ENCODE results near the gene ATXN1.
"Not testable (repeated sequence)": the region's sequence is repeated elsewhere in the genome, so short reads cannot be mapped to it uniquely, and the experiment has no call there.

ATXN1 gene

DNA sequence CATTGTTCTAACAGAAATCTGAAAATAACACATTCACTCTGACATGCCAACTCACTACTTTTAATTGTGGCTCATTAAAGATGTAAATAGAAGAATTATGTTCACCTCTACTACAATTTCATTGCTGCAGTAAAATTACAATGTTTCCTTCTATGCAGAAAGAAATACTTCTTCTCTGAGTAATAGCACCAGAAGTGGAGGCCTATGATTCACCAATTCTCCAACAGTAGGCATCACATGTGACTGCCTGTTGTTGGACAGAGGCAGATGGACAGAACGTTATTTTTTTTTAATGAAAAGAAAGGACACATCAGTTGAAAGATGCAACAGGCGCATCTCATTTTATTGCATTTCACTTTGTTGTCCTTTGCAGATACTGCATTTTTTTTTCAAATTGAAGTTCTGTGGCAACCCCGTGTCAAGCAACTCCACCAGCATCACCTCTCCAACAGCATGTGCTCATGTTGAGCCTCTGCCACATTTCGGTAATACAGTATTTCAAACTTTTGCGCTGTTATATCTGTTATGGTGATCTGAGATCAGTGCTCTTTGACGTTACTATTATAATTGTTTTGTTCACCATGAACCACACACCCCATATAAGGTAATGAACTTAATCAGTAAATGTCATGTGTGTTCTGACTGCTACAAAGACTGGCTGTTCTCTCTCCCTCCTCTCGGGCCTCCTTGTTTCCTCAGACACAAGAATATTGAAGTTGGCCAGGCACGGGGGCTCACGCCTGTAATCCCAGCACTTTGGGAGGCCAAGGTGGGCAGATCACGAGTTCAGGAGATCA lies 121.4 kb downstream of the ATXN1 start:
- H3K36me3 ChIP-seq (ENCODE audit: control insufficient read depth, insufficient read depth, low read length), result no peaks in the 10 kb centered on the region
- no peak overlapping the region for H3K9ac ChIP-seq (ENCODE audit: low read length)
- H3K4me3 ChIP-seq (ENCODE audit: low read length), result no peak overlapping the region
- H3K4me1 ChIP-seq (ENCODE audit: control insufficient read depth, insufficient read depth, low read length), result no peaks in the 10 kb centered on the region
- H3K27me3 ChIP-seq (ENCODE audit: control insufficient read depth, insufficient read depth, low read length), result no peaks in the 10 kb centered on the region
- no peaks in the 10 kb centered on the region for H3K9me3 ChIP-seq (ENCODE audit: control insufficient read depth, low read length)

DNA sequence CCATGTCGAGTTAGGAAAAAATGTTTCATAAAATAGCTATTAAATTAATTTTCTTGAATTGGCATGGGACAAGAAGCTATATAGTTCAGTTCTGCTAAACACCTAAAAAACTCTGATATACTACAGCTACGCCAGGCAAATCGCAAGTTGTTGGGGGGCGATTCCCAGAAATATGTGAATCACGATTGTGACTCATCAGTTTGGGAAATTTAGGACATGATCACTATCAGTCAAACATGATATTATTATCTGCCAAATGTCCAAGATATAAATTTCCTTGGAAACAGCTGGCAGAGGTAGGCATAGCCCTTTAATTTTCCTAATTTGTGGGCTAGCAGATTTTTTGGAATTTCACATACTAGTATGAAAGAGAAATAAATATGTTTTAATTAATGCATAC lies 123.6 kb downstream of the ATXN1 start:
- Histone ChIP-seq H3K4me3 (ENCODE audit: low read length) (no peak overlapping the region), H3K27me3 (ENCODE audit: control insufficient read depth, insufficient read depth, low read length) (no peaks in the 10 kb centered on the region), H3K9ac (ENCODE audit: low read length) (no peak overlapping the region), H3K36me3 (ENCODE audit: control insufficient read depth, insufficient read depth, low read length) (no peaks in the 10 kb centered on the region), H3K4me1 (ENCODE audit: control insufficient read depth, insufficient read depth, low read length) (no peaks in the 10 kb centered on the region), H3K9me3 (ENCODE audit: control insufficient read depth, low read length) (no peaks in the 10 kb centered on the region)

DNA sequence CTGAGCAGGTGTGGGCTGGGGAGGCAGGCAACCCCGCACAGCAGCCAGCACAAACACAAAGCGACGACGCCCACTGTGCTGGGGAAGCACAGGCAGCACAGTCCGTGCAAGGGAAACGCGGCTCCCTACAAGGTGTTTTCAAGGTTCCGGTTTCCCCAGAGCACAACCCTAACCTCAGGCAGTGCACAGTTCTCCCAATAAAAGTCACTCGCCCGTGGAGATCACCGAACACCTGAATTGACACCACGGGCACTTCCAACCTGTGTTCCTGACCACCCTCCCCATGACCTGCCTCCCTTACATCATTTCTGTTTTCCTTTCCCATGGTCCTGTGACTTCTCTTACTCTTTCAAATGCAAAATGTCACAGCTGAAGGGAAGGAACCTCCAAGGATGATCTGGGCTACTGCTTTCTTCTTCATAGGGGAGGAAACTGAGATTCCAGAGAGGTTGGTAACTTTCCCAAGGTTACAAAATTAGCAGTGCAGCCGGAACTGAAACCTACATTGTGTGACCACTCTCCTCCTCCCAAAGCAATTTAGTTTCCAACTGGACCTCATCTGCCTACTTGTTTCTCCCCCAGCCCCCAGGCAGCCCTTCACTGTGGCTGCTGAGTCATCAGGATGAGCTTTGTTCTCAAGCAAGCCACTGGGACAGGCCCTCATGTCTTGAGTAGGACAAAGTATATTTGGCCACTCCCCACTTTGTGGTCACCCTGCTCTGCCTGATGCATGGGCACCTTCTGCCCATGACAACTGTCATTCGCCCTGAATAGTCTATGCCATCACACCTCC lies 125.3 kb downstream of the ATXN1 start:
- no peaks in the 10 kb centered on the region for H3K9me3 ChIP-seq (ENCODE audit: control insufficient read depth, low read length)
- H3K36me3 ChIP-seq (ENCODE audit: control insufficient read depth, insufficient read depth, low read length), result no peaks in the 10 kb centered on the region
- H3K4me1 ChIP-seq (ENCODE audit: control insufficient read depth, insufficient read depth, low read length), result no peaks in the 10 kb centered on the region
- no peak overlapping the region for H3K9ac ChIP-seq (ENCODE audit: low read length)
- no peak overlapping the region for H3K4me3 ChIP-seq (ENCODE audit: low read length)
- no peaks in the 10 kb centered on the region for H3K27me3 ChIP-seq (ENCODE audit: control insufficient read depth, insufficient read depth, low read length)

DNA sequence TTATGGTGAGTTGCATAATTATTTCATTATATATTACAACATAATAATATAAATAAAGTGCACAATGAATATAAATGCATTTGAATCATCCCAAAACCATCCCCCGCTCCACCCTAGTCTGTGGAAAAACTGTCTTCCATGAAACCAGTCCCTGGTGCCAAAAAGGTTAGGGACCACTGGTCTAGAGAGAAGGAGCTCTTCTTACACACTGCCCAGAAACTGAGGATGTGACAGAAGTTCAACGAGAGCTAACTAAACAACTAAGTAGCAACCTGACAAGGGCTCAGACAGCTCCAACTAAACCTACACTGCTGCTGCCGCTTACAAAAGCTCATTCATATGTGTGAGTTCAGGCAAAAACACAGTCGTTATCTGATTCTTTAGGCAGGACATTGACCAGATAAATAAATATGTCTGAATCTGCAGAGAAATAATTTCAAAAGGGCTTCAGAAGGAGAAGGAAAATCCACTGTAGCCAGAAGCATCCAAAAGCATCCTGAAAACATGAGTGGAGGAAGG lies 125.9 kb downstream of the ATXN1 start:
- H3K36me3 ChIP-seq (ENCODE audit: control insufficient read depth, insufficient read depth, low read length), result no peaks in the 10 kb centered on the region
- no peak overlapping the region for H3K4me3 ChIP-seq (ENCODE audit: low read length)
- H3K27me3 ChIP-seq (ENCODE audit: control insufficient read depth, insufficient read depth, low read length), result no peaks in the 10 kb centered on the region
- H3K4me1 ChIP-seq (ENCODE audit: control insufficient read depth, insufficient read depth, low read length), result no peaks in the 10 kb centered on the region
- H3K9me3 ChIP-seq (ENCODE audit: control insufficient read depth, low read length), result no peaks in the 10 kb centered on the region
- H3K9ac ChIP-seq (ENCODE audit: low read length), result no peak overlapping the region

GRCh38 chr6:16634855-16635254 lies 126.4 kb downstream of the ATXN1 start:
- no peaks in the 10 kb centered on the region for H3K36me3 ChIP-seq (ENCODE audit: control insufficient read depth, insufficient read depth, low read length)
- H3K4me1 ChIP-seq (ENCODE audit: control insufficient read depth, insufficient read depth, low read length), result no peaks in the 10 kb centered on the region
- no peak overlapping the region for H3K4me3 ChIP-seq (ENCODE audit: low read length)
- no peak overlapping the region for H3K9ac ChIP-seq (ENCODE audit: low read length)
- H3K27me3 ChIP-seq (ENCODE audit: control insufficient read depth, insufficient read depth, low read length), result no peaks in the 10 kb centered on the region
- H3K9me3 ChIP-seq (ENCODE audit: control insufficient read depth, low read length), result no peaks in the 10 kb centered on the region

GRCh38 chr6:16633961-16634360 lies 127.3 kb downstream of the ATXN1 start:
- H3K4me1 ChIP-seq (ENCODE audit: control insufficient read depth, insufficient read depth, low read length), result no peaks in the 10 kb centered on the region
- H3K4me3 ChIP-seq (ENCODE audit: low read length), result no peak overlapping the region
- no peaks in the 10 kb centered on the region for H3K27me3 ChIP-seq (ENCODE audit: control insufficient read depth, insufficient read depth, low read length)
- H3K36me3 ChIP-seq (ENCODE audit: control insufficient read depth, insufficient read depth, low read length), result no peaks in the 10 kb centered on the region
- no peaks in the 10 kb centered on the region for H3K9me3 ChIP-seq (ENCODE audit: control insufficient read depth, low read length)
- no peak overlapping the region for H3K9ac ChIP-seq (ENCODE audit: low read length)

DNA sequence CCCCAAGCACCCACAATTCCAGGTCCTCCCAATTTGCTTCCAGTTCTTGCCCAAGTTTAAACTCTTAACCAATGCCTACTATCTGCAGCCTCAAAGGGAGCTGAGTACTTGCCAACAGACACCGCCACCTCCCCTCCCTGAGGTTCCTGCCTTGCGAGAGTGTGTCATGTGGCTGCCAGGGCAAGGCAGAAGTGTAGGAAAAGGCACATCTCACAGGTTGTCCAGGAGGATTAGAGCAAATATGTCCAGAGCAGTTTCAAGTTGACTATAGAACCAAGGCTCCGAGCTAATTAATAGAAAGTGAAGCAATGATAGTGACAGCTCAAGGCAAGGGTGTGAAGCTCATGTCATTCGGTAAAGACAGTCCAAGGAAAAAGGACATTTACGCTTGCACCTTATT lies 127.8 kb downstream of the ATXN1 start:
- no peaks in the 10 kb centered on the region for H3K4me1 ChIP-seq (ENCODE audit: control insufficient read depth, insufficient read depth, low read length)
- H3K36me3 ChIP-seq (ENCODE audit: control insufficient read depth, insufficient read depth, low read length), result no peaks in the 10 kb centered on the region
- no peak overlapping the region for H3K9ac ChIP-seq (ENCODE audit: low read length)
- no peak overlapping the region for H3K4me3 ChIP-seq (ENCODE audit: low read length)
- H3K9me3 ChIP-seq (ENCODE audit: control insufficient read depth, low read length), result no peaks in the 10 kb centered on the region
- no peaks in the 10 kb centered on the region for H3K27me3 ChIP-seq (ENCODE audit: control insufficient read depth, insufficient read depth, low read length)

GRCh38 chr6:16632101-16632500 lies 129.2 kb downstream of the ATXN1 start:
- Histone ChIP-seq H3K36me3 (ENCODE audit: control insufficient read depth, insufficient read depth, low read length) (no peaks in the 10 kb centered on the region), H3K4me3 (ENCODE audit: low read length) (no peak overlapping the region)

GRCh38 chr6:16630026-16630643 lies 131.1 kb downstream of the ATXN1 start:
- H3K9me3 ChIP-seq (ENCODE audit: control insufficient read depth, low read length), result no peaks in the 10 kb centered on the region
- no peaks in the 10 kb centered on the region for H3K27me3 ChIP-seq (ENCODE audit: control insufficient read depth, insufficient read depth, low read length)
- H3K36me3 ChIP-seq (ENCODE audit: control insufficient read depth, insufficient read depth, low read length), result no peaks in the 10 kb centered on the region
- H3K9ac ChIP-seq (ENCODE audit: low read length), result no peak overlapping the region
- no peaks in the 10 kb centered on the region for H3K4me1 ChIP-seq (ENCODE audit: control insufficient read depth, insufficient read depth, low read length)
- H3K4me3 ChIP-seq (ENCODE audit: low read length), result no peak overlapping the region

More at GRCh38 chr6:16632101-16632500, 129.2 kb downstream of the ATXN1 start:
- no peaks in the 10 kb centered on the region for H3K27me3 ChIP-seq (ENCODE audit: control insufficient read depth, insufficient read depth, low read length)
- no peaks in the 10 kb centered on the region for H3K9me3 ChIP-seq (ENCODE audit: control insufficient read depth, low read length)
- H3K9ac ChIP-seq (ENCODE audit: low read length), result no peak overlapping the region
- H3K4me1 ChIP-seq (ENCODE audit: control insufficient read depth, insufficient read depth, low read length), result no peaks in the 10 kb centered on the region

- H3K27me3 ChIP-seq (ENCODE audit: control insufficient read depth, insufficient read depth, low read length); H3K36me3 ChIP-seq (ENCODE audit: control insufficient read depth, insufficient read depth, low read length); H3K4me3 ChIP-seq (ENCODE audit: low read length); H3K9ac ChIP-seq (ENCODE audit: low read length); H3K4me1 ChIP-seq (ENCODE audit: control insufficient read depth, insufficient read depth, low read length); H3K9me3 ChIP-seq (ENCODE audit: control insufficient read depth, low read length): not testable (repeated sequence)
Observed at GRCh38 chr6:16628580-16628979, 132.7 kb downstream of the ATXN1 start.

DNA sequence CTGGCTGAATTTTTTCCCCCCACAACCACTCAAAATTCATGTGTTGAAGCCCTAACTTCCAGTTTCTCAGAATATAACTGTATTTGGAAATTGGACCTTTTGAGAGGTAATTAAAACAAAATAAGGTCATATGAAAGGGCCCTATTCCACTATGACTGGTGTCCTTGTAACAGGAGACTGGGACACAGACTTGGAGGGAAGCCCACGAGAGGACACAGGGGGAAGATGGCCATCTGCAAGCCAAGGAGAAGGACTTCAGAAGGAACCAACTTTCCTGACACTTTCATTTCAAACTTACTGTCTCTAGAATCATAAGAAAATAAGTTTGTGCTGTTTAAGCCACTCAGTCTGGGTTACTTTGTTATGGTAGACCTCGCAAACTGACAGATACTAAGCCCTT lies 134.6 kb downstream of the ATXN1 start:
- no peak overlapping the region for H3K4me3 ChIP-seq (ENCODE audit: low read length)
- no peaks in the 10 kb centered on the region for H3K9me3 ChIP-seq (ENCODE audit: control insufficient read depth, low read length)
- H3K4me1 ChIP-seq (ENCODE audit: control insufficient read depth, insufficient read depth, low read length), result no peaks in the 10 kb centered on the region
- no peaks in the 10 kb centered on the region for H3K27me3 ChIP-seq (ENCODE audit: control insufficient read depth, insufficient read depth, low read length)
- no peak overlapping the region for H3K9ac ChIP-seq (ENCODE audit: low read length)
- H3K36me3 ChIP-seq (ENCODE audit: control insufficient read depth, insufficient read depth, low read length), result no peaks in the 10 kb centered on the region
